ENCODE data around the gene GGTLC3.
"Not testable (repeated sequence)": the region's sequence is repeated elsewhere in the genome, so short reads cannot be mapped to it uniquely, and the experiment has no call there.

Gene GGTLC3

DNA sequence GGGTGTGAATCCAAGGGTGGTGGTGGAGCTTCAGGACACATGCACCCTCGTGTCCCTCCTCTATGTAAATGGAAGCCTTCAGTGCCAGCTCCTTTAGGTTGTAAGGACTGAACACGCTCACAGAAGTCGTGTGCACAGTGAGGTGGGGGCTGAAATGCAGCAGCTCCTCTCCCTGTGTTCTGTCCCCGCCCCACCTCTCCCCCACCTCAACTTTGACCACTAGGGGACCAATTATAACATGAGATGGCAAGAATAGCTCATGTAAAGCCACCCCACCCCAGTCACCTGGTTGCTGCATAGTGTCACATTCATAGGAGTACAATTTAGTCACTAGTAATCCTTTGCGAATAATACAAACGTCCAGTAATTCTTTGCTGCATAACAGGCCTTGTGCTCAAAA is 4.8 kb upstream of the GGTLC3 start:
- DNase-seq; intact Hi-C loops (cut with DNase I): not testable (repeated sequence)

DNA sequence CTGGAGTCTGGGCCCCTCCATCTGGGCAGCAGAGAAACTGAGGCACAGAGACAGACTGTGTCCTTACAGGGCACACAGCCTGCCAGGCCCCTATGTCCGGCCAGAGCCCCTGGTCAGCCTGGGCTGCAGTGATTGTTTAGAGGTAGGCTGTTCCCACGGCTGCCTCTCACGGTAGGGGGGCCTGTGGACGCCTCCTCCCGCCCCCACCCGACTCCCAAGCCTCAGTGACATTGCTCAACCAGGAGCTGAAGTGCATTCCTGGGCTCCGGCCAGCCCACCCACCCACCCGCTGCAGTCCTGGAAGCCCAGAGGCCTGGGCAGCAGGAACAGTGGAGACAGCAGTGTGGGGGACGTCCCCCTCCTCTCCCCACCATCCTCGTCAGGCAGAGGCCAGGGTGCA is 4.5 kb downstream of the GGTLC3 start:
- intact Hi-C loops (cut with DNase I); DNase-seq: not testable (repeated sequence)

DNA sequence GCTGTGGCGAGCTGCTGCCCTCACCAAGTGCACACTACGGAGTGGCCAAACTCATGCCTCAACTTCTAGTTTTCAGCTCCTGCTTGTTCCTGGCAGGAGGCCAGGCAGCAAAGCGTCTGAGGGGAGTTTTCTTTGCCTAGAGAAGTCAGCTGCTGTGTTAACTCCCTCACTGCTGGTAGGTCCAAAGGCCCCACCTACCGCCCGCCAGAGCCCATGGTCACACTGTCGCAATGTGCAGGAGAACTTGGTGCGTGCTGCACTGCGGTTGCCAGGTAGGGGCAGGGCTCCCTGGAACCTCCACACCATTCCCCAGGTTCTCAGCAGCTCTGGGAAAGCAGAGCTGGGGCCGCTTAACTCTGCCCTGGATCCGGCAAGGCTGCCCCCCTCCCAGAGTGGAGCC is 5.6 kb downstream of the GGTLC3 start:
- DNase-seq = peak in 2 of 10 donors; percentile 52
- intact Hi-C loops (cut with DNase I) = not testable (repeated sequence)

DNA sequence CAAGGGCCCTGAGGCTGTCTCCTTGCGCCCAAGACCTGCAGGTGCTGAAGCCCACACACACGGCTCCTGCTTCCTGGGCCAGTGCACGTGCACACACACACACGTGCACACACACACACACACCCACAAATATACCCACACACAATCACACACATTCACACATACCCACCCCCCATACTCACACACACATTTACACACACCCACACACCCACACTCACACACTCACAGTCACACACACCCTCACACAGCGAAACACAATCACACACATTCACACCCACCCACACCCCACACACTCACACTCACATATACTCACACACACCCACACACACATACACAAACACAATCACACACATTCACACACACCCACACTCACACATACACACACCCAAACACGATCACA is 6.6 kb downstream of the GGTLC3 start:
- DNase-seq = peak in 1 of 10 donors; percentile 26
- intact Hi-C loops (cut with DNase I) = not testable (repeated sequence)

DNA sequence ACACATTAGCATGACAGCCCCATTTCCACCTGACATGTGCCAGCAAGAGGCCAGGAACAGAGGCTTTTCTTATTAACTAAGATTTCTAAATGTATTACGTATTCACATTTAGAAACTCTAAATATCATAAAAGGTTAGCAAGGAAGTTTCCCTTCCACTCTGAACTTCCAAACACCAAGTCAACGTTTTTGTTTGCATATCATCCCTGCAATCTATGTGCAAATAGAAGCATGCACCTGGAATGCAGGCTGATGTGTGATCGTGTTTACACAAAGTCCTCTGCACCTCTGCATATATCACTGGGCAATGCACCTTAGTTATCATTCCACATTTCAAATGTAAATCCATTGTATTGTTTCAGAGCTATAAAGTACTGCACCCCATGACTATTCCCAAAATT is 21.7 kb downstream of the GGTLC3 start:
- intact Hi-C loops (cut with DNase I); DNase-seq: not testable (repeated sequence)
